ENCODE data around the gene EBI3.

The EBI3 gene

GRCh38 chr19:4225885-4226284 is 3.4 kb upstream of the EBI3 start:
- H3K4me3 ChIP-seq (ENCODE audit: low read length): no peak overlapping the region
- TF ChIP-seq CTCF (IDR thresholded peaks at IDR 0.05; ENCODE audit: low read depth, low read length, poor library complexity, severe bottlenecking): no peak
- no peak for TF ChIP-seq EZH2phosphoT487 (IDR thresholded peaks at IDR 0.05; ENCODE audit: borderline replicate concordance, low read length)

GRCh38 chr19:4227771-4228170 is 1.6 kb upstream of the EBI3 start:
- no peaks in the 10 kb centered on the region for H3F3A ChIP-seq (ENCODE audit: control insufficient read depth, insufficient read depth)
- H3K79me2 ChIP-seq (ENCODE audit: control insufficient read depth, low read length): no peaks in the 10 kb centered on the region
- no peak overlapping the region for H3K4me3 ChIP-seq (ENCODE audit: low read length)
- no peak overlapping the region for H3K27ac ChIP-seq (ENCODE audit: low read depth, low read length)
- TF ChIP-seq EZH2phosphoT487 (IDR thresholded peaks at IDR 0.05; ENCODE audit: borderline replicate concordance, low read length): 0 out of 2 replicates have a peak, but pooled peaks have one; percentile 2
- no peak for TF ChIP-seq CTCF (IDR thresholded peaks at IDR 0.05; ENCODE audit: low read depth, low read length, poor library complexity, severe bottlenecking)
- H4K20me1 ChIP-seq (ENCODE audit: control insufficient read depth, insufficient read depth, low read depth, low read length): no peaks in the 10 kb centered on the region
- no peaks in the 10 kb centered on the region for H3K36me3 ChIP-seq (ENCODE audit: control insufficient read depth, low read length)
- no peaks in the 10 kb centered on the region for H3K9me3 ChIP-seq (ENCODE audit: control insufficient read depth, insufficient read depth, low read length)
- H3K4me1 ChIP-seq (ENCODE audit: control insufficient read depth, low read length): peaks cover 14% of the 10 kb centered on the region
- peaks cover 48% of the 10 kb centered on the region for H3K27me3 ChIP-seq (ENCODE audit: control insufficient read depth, low read length)
- no peaks in the 10 kb centered on the region for H3K9me2 ChIP-seq (replicated peaks; ENCODE audit: control insufficient read depth, low read length)
- no peak overlapping the region for H3K4me2 ChIP-seq (ENCODE audit: low read length)

More at GRCh38 chr19:4225885-4226284, 3.4 kb upstream of the EBI3 start:
- Histone ChIP-seq H3F3A (ENCODE audit: control insufficient read depth, insufficient read depth) (no peaks in the 10 kb centered on the region), H3K4me2 (ENCODE audit: low read length) (no peak overlapping the region), H3K79me2 (ENCODE audit: control insufficient read depth, low read length) (no peaks in the 10 kb centered on the region), H3K27ac (ENCODE audit: low read depth, low read length) (no peak overlapping the region), H3K9me2 (replicated peaks; ENCODE audit: control insufficient read depth, low read length) (no peaks in the 10 kb centered on the region), H3K4me1 (ENCODE audit: control insufficient read depth, low read length) (peaks cover 26% of the 10 kb centered on the region), H4K20me1 (ENCODE audit: control insufficient read depth, insufficient read depth, low read depth, low read length) (no peaks in the 10 kb centered on the region), H3K27me3 (ENCODE audit: control insufficient read depth, low read length) (peaks cover 45% of the 10 kb centered on the region), H3K9me3 (ENCODE audit: control insufficient read depth, insufficient read depth, low read length) (no peaks in the 10 kb centered on the region), H3K36me3 (ENCODE audit: control insufficient read depth, low read length) (no peaks in the 10 kb centered on the region)

GRCh38 chr19:4228765-4229178 is 551 bp upstream of the EBI3 start:
- H3K79me2 ChIP-seq (ENCODE audit: control insufficient read depth, low read length): no peaks in the 10 kb centered on the region
- no peaks in the 10 kb centered on the region for H4K20me1 ChIP-seq (ENCODE audit: control insufficient read depth, insufficient read depth, low read depth, low read length)
- no peaks in the 10 kb centered on the region for H3F3A ChIP-seq (ENCODE audit: control insufficient read depth, insufficient read depth)
- no peaks in the 10 kb centered on the region for H3K36me3 ChIP-seq (ENCODE audit: control insufficient read depth, low read length)
- H3K4me1 ChIP-seq (ENCODE audit: control insufficient read depth, low read length): peaks cover 11% of the 10 kb centered on the region
- no peak overlapping the region for H3K27ac ChIP-seq (ENCODE audit: low read depth, low read length)
- TF ChIP-seq EZH2phosphoT487 (IDR thresholded peaks at IDR 0.05; ENCODE audit: borderline replicate concordance, low read length): no peak
- TF ChIP-seq CTCF (IDR thresholded peaks at IDR 0.05; ENCODE audit: low read depth, low read length, poor library complexity, severe bottlenecking): no peak
- H3K9me3 ChIP-seq (ENCODE audit: control insufficient read depth, insufficient read depth, low read length): no peaks in the 10 kb centered on the region
- no peaks in the 10 kb centered on the region for H3K9me2 ChIP-seq (replicated peaks; ENCODE audit: control insufficient read depth, low read length)
- H3K27me3 ChIP-seq (ENCODE audit: control insufficient read depth, low read length): peaks cover 48% of the 10 kb centered on the region
- H3K4me3 ChIP-seq (ENCODE audit: low read length): no peak overlapping the region
- peak overlapping the region; percentile 6; the same call in 1 of the 2 replicates for H3K4me2 ChIP-seq (ENCODE audit: low read length)

Data from DOHH2 (cell line).